IPS-NIHi11 (cell line): ENCODE measurements around the gene GPN1.
"Not testable (repeated sequence)": the region's sequence is repeated elsewhere in the genome, so short reads cannot be mapped to it uniquely, and the experiment has no call there.

Source experiments
- DNase-seq: peaks from one replicate; pipeline ENCODE4 v3.0.0; 2012; ENCODE audit warnings: mixed read lengths, low spot score

GPN1 gene

DNA sequence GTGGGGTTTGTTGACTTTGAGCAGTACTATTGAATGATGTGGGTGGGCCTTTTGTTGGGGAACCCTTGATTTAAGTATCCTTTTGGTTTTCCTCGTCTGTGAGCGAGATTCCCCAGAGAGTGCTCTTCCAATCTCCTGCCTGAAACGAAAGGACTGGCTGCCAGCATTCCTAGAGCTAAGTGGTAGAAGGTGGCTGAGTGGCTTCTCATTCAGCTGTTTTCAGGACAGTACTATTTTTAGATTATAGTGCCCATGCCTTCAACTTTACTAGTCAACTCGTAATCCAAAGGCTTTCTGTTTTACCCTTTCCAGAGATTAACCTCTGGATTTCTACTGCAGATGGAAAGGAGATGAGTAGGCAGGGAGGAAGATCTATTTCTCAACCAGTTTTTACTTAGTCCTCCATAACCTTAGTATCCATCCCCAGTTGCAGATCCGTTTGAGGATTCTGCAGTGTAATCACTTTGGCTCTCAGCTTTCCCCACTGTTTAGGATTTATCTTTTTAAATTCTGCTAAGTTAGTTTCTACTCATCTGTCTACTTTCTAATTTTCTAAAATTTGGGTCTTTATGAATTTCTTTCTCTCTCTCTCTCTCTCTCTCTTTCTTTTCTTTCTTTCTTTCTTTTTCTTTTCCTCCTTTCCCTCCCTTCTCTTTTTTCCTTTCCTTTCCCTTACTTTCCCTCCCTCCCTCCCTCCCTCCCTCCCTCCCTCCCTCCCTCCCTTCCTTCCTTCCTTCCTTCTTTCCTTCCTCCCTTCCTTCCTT, 44.1 kb downstream of the GPN1 start:
- DNase-seq: no peak

DNA sequence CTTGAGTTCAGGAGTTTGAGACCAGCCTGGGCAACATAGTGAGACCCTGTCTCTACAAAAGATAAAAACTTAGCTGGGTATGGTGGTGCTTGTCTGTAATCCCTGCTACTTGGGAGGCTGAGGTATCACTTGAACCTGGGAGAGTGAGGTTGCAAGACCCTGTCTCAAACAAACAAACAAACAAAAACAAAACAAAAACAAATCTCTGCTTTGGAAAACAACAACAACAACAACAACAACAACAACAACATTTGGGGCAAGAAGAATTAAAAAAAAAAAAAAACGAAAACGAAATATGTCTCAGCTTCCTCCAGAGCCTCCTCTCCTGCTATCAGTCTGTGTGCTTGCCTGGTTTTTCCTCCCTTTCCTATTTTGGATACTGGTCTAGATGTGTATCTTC, 51.7 kb downstream of the GPN1 start:
- DNase-seq: no peak

DNA sequence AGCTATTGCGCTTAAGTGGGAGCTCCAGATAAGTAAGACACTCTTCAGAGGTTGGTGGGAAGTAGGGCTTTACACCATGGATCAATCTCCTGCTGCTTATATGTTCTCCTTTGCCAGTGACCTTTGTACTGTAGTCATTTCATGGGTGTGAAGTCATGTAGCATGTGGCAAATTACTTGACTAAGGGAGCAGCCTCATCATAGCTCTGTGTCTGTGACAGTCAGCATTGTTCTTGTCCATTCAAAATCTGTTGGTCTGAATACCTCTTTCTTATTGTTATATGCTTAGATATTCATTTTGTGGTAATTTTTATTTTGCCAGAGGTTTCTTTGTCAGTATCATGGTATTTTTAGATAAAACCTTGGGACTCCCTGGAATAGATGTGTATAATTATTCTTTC, 53.0 kb downstream of the GPN1 start:
- DNase-seq: no peak

DNA sequence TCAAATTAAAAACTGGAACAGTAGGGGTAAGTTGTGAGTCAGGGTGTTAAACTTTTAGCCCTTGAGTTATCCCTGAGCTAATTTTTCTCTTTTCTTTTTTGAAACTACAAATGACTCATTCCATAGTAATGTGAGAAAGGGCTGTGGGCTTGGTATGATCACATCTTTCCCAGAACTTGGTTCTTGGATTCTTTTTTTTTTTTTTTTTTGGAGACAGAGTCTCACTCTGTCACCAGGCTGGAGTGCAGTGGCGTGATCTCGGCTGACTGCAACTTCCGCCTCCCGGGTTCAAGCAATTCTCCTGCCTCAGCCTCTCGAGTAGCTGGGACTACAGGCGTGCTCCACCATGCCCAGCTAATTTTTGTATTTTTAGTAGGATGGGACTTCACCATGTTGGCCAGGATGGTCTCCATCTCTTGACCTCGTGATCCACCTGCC, 53.5 kb downstream of the GPN1 start:
- not testable (repeated sequence) for DNase-seq

DNA sequence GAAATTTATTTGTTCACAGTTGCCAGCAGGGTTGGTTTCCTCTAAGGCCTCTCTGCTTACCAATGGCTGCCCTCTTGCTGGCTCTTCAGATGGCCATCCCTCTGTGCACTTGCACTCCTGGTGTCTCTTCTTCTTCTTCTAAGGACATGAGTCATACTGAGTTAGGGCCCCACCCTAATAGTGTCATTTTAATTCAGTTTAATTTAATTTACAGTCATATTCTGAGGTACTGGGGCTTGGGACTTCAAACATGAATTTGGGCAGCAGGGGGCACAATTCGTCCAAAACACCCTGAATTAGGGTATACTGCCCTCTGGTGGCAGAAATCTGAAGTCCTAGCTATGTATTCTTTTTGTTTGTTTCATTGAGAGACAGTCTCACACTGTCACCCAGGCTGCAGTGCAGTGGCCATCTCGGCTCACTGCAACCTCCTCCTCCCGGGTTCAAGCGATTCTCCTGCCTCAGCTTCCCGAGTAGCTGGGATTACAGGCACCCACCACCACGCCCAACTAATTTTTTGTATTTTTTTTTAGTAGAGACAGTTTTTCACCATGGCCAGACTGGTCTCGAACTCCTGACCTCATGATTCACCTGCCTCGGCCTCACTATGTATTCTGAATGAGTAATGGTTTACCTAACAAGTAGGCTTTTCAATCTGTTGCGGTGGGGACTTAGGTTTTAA, 54.7 kb downstream of the GPN1 start:
- peak; percentile 80 for DNase-seq

DNA sequence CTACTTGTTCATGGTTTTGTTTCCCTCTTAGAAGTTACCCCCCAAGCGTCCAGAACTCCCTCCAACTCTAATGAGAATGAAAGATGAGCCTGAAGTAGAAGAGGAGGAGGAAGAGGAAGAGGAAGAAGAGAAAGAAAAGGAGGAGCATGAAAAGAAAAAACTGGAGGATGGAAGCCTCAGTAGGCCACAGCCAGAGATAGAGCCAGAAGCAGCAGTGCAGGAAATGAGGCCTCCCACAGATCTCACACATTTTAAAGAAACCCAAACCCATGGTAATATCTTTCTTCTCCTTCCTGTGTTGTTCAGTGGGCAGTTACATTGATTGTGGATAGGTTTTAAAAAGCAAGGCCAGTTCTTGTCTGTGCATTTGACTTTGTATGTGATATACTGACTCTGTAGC, 56.2 kb downstream of the GPN1 start:
- DNase-seq: not testable (repeated sequence)

DNA sequence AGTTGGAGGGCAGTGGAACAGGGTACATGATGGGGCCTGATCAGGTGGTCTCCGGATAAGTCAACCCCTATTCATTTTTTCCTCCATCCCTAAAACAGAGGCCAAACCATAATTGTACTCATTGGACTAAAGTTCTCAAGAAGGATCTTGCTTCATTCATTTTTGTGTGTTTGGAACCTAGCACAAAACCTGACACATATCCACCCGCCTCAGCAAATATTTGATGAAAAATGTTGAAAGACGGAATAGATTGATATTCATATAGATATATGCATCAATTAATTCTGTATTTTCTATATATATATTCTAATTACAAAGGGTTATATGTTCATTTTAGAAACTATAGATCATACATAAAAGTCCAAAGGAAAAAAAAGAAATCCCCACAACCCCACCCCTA, 56.7 kb downstream of the GPN1 start:
- DNase-seq: no peak

DNA sequence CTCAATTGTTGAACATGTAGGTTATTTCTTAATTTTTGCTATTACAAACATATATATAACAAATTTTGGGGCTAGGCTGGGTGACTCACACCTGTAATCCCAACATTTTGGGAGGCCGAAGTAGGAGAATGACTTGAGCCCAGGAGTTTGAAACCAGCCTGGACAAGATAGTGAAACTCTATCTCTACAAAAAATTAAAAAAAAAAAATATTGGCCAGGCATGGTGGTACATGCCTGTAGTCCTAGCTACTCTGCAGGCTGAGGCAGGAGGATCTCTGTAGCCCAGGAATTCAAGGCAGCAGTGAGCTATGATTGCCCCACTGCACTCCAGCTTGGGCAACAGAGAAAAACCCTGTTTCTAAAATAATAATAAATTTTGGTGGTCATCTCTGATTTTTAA, 58.4 kb downstream of the GPN1 start:
- no peak for DNase-seq

DNA sequence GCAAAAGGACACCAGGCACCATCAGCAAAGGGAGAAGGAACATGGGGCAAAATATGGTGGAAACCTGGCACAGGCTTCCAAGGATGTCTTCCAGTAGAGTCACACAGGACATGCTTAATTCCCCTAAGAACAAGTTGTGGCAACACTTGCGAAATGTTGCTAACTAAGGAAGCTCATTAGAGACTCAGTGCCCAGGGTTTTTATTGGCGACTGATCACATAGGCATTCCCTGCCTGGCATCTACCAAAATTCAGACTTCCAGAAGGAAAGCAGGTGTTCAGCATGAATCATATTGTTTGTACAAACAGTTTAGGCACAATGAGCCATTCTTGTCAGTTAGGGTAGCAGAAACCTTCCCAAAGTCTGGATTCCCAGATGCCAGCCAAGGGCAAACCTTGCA, 60.6 kb downstream of the GPN1 start:
- DNase-seq: no peak

DNA sequence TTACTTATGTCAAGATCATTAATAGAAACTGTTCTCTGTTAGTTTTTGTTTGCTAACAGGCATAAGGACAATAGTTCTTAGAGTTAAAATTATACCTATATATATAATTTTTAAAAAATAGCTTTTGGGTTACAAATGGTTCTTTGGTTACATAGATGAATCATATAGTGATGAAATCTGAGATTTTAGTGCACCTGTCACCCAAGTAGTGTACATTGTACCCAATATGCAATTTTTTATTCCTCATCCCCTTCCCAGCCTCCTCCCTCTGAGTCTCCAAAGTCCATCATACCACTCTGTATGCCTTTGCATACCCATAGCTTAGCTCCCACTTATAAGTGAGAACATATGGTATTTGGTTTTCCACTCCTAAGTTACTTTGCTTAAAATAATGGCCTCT, 61.2 kb downstream of the GPN1 start:
- DNase-seq: no peak

DNA sequence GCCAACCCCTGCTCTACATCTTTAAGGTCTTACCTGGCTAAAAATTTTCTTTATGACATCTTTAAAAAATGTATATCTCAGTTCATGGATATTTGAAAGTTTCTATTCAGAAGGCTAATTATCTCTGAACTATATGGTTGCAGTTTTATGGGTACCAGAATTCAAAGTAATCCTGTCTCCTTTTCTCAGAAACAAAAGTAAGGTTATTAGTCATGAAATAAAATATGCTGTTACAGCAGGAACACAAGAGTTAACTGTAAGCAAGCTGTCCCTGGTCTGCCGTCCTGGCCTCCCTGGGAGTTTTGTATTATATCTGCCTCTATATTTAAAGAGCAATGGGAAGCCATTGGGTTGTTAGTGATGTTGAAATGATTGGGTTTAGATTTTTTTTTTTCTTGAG, 68.8 kb downstream of the GPN1 start:
- DNase-seq: no peak
